Vagina (tissue), 2 donors: ENCODE results near the gene MAPK12. TPM values are rescaled to one million over a fixed set of nuclear protein-coding genes. Genes with fewer than 3 reads are reported as not detected.

Source experiments
- DNase-seq, 2 donors: peaks; one replicate each; pipeline ENCODE4 v3.0.0-alpha.2; 2017; ENCODE audit errors: extremely low spot score in 2 of 2
- H3K27ac ChIP-seq: fragments of 200-600 bp; sonication (generic); one replicate; pipeline ENCODE4 v1.5.1; 2019
- H3K27me3 ChIP-seq: fragments of 200-600 bp; sonication (generic); one replicate; pipeline ENCODE4 v1.5.1; 2019
- H3K36me3 ChIP-seq, 2 donors: fragments of 200-600 bp; sonication (generic); one replicate each; pipeline ENCODE4 v1.5.1; 2017 to 2019
- H3K4me1 ChIP-seq: fragments of 200-600 bp; sonication (generic); one replicate; pipeline ENCODE4 v1.5.1; 2019
- H3K4me3 ChIP-seq, 2 donors: fragments of 200-600 bp; sonication (generic); 1 replicate in 1 of 2; 2 replicates in 1 of 2; pipeline ENCODE4 v1.5.1; 2016 to 2019
- H3K9me3 ChIP-seq: fragments of 200-600 bp; sonication (generic); one replicate; pipeline ENCODE4 v1.5.1; 2019
- POLR2A ChIP-seq, 2 donors: fragments of 450-650 bp; IDR thresholded peaks; one replicate each; pipeline ENCODE4 v1.6.1; 2017; ENCODE audit warnings: antibody characterized with exemption in 2 of 2, mild to moderate bottlenecking in 2 of 2, moderate library complexity in 2 of 2
- POLR2AphosphoS5 ChIP-seq, 2 donors: sonication (generic); formaldehyde crosslinking; IDR thresholded peaks; one replicate each; pipeline ENCODE4 v1.9.0; 2017; ENCODE audit warnings: antibody characterized with exemption in 2 of 2, mild to moderate bottlenecking in 2 of 2, low read depth in 1 of 2; ENCODE audit not compliant: insufficient read depth in 1 of 2
- intact Hi-C: fragments of 100-400 bp; cut with DNase I; formaldehyde crosslinking; loops from one replicate; pipeline ENCODE4 v1.15.1; 2023
- total RNA-seq: library from RNA; depleted of rRNA; stranded (reverse); fragments of >200 nt; gene quantifications from one replicate; pipeline ENCODE4 v1.2.3, GENCODE V29; 2016
- TF ChIP-seq, protein P1 (sequence below), 3 experiments: fragments of 450-650 bp in 2 of 3; fragments of 200-600 bp in 1 of 3; sonication (generic) in 1 of 3; IDR thresholded peaks; one replicate each; pipeline ENCODE4 v1.5.1; 2017 to 2019; ENCODE audit warnings: antibody characterized with exemption in 3 of 3, mild to moderate bottlenecking in 2 of 3, moderate library complexity in 2 of 3

Gene MAPK12
- total RNA-seq, 1 donor from 2014 or later, result 15.0 TPM

DNA sequence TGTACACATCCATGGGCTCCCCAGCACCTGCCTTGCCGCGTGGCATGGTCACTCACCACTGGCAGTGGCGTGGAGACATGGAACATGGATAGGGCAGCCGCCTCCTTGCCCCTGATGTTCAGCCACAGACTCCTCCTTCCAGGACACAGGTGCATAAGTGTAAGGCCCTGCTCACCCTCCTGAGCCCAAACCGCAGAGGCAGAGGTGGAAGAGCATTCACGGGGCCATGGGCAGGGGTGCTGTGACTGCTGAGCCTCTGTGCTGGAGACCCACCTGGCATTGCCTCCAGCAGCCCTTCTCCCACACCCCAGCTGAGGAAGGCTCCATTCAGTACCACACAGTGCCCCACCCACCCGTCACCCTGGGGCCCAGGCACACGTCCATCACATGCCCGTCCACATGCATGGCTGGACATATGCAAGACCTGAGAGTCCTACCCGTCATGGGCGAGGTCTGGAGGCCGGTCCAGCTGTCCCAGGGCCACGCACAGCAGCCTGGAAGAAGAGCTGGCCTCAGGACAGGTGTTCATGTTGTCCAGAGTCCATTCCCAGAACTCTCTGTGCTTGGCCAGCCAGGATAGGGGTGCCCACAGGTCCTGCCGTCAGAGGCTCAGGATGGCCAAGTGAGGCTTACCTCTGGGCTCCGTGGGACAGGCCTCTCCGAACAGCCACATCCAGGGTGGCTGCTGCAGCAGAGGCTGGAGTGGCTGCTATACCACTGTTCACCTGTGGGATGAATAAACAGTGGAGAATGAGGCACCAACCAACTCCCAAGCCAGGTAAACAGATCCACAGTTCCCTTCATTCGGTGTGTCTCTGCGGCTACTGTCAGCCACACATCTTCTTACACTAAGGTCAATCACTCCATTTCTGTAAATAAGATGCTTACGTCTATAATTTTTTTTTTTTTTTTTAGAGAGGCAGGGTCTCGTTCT is 15.0 kb downstream of the MAPK12 start:
- Histone ChIP-seq H3K27me3 (no peaks in the 10 kb centered on the region), H3K9me3 (no peaks in the 10 kb centered on the region), H3K4me3 (no peak overlapping the region), H3K36me3 (peaks cover 0 to 10% of the 10 kb centered on the region in 2 donors), H3K27ac (peak overlapping the region; percentile 85), H3K4me1 (peaks cover 81% of the 10 kb centered on the region)
- no peak for DNase-seq
- TF ChIP-seq, protein P1, sequence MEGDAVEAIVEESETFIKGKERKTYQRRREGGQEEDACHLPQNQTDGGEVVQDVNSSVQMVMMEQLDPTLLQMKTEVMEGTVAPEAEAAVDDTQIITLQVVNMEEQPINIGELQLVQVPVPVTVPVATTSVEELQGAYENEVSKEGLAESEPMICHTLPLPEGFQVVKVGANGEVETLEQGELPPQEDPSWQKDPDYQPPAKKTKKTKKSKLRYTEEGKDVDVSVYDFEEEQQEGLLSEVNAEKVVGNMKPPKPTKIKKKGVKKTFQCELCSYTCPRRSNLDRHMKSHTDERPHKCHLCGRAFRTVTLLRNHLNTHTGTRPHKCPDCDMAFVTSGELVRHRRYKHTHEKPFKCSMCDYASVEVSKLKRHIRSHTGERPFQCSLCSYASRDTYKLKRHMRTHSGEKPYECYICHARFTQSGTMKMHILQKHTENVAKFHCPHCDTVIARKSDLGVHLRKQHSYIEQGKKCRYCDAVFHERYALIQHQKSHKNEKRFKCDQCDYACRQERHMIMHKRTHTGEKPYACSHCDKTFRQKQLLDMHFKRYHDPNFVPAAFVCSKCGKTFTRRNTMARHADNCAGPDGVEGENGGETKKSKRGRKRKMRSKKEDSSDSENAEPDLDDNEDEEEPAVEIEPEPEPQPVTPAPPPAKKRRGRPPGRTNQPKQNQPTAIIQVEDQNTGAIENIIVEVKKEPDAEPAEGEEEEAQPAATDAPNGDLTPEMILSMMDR (IDR thresholded peaks at IDR 0.05), result no peak
- no peak for TF ChIP-seq POLR2AphosphoS5 (IDR thresholded peaks at IDR 0.05; ENCODE audit: insufficient read depth in 1 of 2, low read depth in 1 of 2)
- TF ChIP-seq POLR2A (IDR thresholded peaks at IDR 0.05), result no peak
- intact Hi-C loops, result no loop called here

GRCh38 chr22:50245214-50246072 is 16.0 kb downstream of the MAPK12 start:
- H3K27me3 ChIP-seq, result no peaks in the 10 kb centered on the region
- peak overlapping the region; percentile 85 for H3K27ac ChIP-seq
- peaks cover 82% of the 10 kb centered on the region for H3K4me1 ChIP-seq
- H3K4me3 ChIP-seq, result peak overlapping the region; percentile 62 to 76
- no peak for DNase-seq
- H3K9me3 ChIP-seq, result no peaks in the 10 kb centered on the region
- peaks cover 0 to 10% of the 10 kb centered on the region in 2 donors for H3K36me3 ChIP-seq
- intact Hi-C loops, result no loop called here
- TF ChIP-seq POLR2AphosphoS5 (IDR thresholded peaks at IDR 0.05; ENCODE audit: insufficient read depth in 1 of 2, low read depth in 1 of 2) (no peak), POLR2A (IDR thresholded peaks at IDR 0.05) (no peak)
- TF ChIP-seq, protein P1 (IDR thresholded peaks at IDR 0.05), result peak in 1 of 3 experiments; percentile 7

GRCh38 chr22:50244420-50245213 is 16.9 kb downstream of the MAPK12 start, which contains the start of gene TUBGCP6:
Gene TUBGCP6 (minus strand): TSS chr22:50245023. CDS start chr22:50244459, 564 bp downstream.
- Histone ChIP-seq H3K27ac (peak within 1 kb of the TSS; percentile 85), H3K4me1 (peaks cover 75% of the 10 kb centered on the region), H3K9me3 (no peaks in the 10 kb centered on the region), H3K4me3 (peak within 1 kb of the TSS; percentile 62 to 76), H3K27me3 (no peaks in the 10 kb centered on the region), H3K36me3 (peaks cover 0 to 10% of the 10 kb centered on the region in 2 donors)
- TF ChIP-seq, protein P1 (IDR thresholded peaks at IDR 0.05), result peak in 1 of 3 experiments; percentile 35
- peak; percentile 94 to 95 for TF ChIP-seq POLR2AphosphoS5 (IDR thresholded peaks at IDR 0.05; ENCODE audit: insufficient read depth in 1 of 2, low read depth in 1 of 2)
- TF ChIP-seq POLR2A (IDR thresholded peaks at IDR 0.05), result peak in 1 of 2 donors; percentile 48
- intact Hi-C loops, result no loop called here
- DNase-seq, result peak in 1 of 2 donors; percentile 93

- intact Hi-C loops, result no loop called here
- no peak for DNase-seq
Observed at GRCh38 chr22:50243685-50244419, 17.6 kb downstream of the MAPK12 start.

More at GRCh38 chr22:50243685-50244419, 17.6 kb downstream of the MAPK12 start:
- H3K9me3 ChIP-seq, result no peaks in the 10 kb centered on the region
- no peaks in the 10 kb centered on the region for H3K27me3 ChIP-seq
- H3K4me1 ChIP-seq, result peaks cover 68% of the 10 kb centered on the region
- peak overlapping the region; percentile 85 for H3K27ac ChIP-seq
- TF ChIP-seq, protein P1 (IDR thresholded peaks at IDR 0.05), result no peak
- no peak for TF ChIP-seq POLR2A (IDR thresholded peaks at IDR 0.05)
- no peak for TF ChIP-seq POLR2AphosphoS5 (IDR thresholded peaks at IDR 0.05; ENCODE audit: insufficient read depth in 1 of 2, low read depth in 1 of 2)
- H3K4me3 ChIP-seq, result peak overlapping the region; percentile 62 to 76
- H3K36me3 ChIP-seq, result peaks cover 0 to 10% of the 10 kb centered on the region in 2 donors
